HG03571 (cell line): ENCODE data around the gene TTYH2.

Experiments used
- ATAC-seq: cut with Tn5 transposase; IDR thresholded peaks from one replicate; pipeline ENCODE4 v1.9.1; 2021; ENCODE audit not compliant: unreplicated experiment

TTYH2 gene

DNA sequence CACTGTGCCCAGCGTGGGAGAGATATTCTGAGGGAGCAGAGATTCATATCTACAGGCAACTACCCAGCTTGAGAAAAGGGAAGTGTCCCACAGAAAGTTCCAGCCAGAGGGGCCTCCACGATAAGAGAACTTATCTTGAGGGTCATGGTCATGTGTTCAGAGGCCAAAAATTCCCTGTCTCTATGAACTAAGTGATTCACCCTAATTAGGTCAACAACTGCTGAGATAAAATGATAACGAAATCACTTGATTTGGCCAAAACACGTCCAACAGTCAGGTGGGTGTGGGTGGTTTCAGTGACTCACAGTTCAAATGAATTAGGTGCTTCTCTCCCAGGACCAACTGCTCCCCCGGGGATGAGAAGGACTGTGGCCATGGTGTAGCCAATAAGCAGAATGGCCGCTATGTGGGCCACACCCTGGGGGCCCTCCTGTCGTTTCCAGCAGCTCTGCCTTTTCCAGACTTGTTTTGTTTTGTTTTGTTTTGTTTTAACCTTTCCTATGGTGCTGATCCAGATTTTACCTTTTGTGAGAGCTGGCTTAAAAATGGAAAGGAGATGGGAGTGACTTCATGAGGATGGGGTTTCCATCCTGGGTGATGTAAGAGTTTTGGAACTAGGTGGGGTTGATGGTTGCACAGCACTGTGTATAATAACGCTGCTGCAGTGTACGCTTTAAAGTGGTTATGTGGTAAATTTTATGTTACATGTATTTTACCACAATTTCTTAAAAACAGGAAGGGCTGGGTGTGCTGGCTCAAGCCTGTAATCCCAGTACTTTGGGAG is 69.4 kb downstream of the TTYH2 start:
- no peak for ATAC-seq

GRCh38 chr17:74283371-74283673 is 70.0 kb downstream of the TTYH2 start:
- ATAC-seq = no peak

DNA sequence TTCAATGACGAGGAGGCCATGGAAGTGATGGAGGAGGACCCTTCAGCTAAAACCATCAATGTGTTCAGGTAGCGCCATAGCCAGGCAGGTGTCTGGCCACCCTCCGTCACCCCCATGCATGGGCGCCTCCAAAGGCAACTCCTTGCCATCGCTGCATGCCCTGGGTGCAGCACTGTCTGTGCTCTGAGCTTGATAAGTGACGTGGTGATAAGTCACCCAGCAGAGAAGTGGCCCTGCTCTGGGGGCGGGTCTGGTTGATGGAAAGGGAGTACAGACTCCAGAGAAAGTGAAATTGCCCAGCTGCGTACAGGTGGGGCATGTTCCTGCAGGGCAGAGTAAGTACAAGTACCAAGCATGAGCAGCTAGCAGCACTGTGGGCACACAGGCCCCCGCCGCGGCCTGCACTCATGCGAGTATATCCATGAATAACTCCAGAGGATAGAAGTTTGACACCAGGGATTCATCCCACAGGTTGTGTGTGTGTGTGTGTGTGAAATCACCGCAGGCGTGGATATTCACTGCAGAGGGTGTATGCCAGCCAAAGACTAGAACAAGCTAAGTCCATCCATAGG is 73.7 kb downstream of the TTYH2 start:
- no peak for ATAC-seq

GRCh38 chr17:74288785-74289184 is 75.4 kb downstream of the TTYH2 start:
- ATAC-seq = no peak

DNA sequence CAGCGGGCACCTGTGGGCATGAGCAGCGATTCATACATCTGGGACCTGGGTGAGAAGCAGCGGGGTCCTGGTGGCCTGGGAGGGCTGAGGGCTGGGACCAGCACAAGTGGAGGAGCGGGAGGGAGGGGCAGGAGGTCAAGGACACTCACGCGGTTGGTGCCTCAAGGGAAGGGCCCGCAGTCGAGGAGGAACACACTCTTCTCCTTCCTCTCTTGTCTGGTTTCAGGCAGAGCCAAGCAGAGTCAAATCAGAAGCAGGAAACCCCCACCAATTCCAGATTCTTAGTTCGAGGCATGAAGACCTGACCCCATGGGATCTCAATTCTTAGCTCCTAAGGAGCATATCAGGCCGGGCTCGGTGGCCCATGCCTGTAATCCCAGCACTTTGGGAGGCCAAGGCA is 76.3 kb downstream of the TTYH2 start:
- no peak for ATAC-seq

DNA sequence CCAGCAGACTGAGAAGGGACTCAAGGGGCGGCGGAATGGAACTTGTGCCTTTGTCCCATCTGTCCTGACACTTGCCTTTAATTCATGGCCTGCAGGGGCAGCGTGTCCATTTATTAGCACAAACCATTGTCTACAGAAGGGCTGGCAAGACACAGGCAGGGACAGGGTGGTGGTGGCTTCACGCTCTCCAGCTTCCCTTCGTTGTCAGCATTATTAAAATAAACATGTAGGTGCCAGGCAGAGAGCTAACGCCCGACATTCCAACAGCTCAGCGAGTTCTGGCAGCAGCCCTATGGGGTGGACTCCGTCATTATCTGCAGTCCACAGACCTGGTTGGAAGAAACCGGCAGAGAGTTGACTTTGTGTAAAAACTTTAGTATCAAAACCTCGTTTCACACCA is 77.0 kb downstream of the TTYH2 start:
- ATAC-seq = no peak

GRCh38 chr17:74292495-74292894 is 79.1 kb downstream of the TTYH2 start:
- no peak for ATAC-seq

DNA sequence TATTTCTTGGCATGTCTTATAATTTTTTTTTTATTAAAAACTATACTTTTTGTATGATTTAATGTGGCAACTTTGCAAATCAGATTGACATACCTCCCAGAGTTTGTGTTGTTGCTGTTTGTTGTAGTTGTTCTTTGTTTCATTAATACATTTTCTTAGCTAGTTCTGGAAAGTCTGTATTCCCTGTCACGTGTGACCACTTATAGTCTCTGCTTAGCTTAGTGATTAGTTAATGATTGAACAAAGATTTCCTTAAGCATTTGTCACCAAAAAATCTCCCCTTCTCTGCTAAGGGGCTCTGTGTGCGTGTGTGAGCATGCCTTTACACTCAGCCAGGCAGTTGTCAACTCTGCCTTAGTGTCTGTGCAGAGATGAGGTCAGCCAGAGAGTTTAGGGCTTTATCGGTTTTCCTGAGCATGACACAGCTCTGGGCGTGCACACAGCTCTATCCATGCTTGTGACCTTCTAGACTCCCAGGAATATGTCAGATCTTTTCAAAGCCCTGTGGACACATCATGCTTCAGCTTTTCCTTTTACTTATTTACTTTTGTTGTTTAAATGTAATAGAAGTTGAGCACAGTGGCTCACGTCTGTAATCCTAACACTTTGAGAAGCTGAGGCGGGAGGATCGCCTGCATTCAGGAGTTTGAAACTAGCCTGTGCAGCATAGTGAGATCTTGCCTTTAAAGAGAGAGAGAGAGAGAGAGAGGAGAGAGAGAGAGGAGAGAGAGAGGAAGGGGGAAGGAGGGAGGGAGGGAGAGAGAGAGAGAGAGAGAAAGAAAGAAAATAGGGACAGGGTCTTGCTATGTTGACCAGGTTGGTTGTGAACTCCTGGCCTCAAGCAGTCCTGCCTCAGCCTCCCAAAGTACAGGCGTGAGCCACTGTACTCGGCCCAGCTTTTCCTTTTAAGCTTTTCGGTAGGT is 82.5 kb downstream of the TTYH2 start:
- ATAC-seq = no peak

DNA sequence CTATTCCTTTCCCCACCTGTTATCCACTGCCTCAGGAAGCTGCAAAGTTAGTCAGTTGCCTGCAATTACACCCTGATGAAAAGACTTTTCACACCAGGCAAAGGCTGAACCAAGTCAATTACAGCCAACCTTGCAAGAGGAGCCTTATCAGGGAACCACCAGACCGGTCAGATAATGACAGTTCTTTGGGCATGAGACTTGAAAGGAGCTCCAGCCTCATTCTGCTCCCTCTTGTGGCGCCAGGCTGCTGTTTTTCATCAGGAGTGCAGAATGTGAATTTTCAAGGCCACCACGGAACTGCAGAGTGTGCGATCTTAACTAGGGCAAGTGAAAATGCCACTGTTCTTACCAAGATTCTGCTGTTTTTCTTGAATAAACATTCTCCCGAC is 83.2 kb downstream of the TTYH2 start:
- ATAC-seq = no peak

DNA sequence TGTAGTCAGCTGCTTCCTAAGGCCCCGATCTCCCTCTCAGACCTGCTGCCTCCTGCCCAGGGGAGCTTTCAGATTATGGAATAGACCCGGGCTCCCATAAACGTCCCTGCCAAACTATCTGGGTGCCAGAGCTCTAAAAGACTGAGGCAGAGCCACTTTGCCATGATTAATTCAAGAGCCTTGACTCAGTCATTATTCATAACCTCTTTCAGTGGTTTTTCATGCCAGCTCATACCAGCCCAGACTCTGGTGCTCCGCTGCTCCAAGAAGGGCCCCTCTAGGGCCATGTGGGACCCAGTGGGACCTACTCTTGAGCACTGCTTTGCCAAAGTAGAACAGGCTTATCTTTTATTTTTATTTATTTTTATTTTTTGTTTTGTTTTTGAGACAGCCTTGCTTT is 84.6 kb downstream of the TTYH2 start:
- ATAC-seq = no peak

DNA sequence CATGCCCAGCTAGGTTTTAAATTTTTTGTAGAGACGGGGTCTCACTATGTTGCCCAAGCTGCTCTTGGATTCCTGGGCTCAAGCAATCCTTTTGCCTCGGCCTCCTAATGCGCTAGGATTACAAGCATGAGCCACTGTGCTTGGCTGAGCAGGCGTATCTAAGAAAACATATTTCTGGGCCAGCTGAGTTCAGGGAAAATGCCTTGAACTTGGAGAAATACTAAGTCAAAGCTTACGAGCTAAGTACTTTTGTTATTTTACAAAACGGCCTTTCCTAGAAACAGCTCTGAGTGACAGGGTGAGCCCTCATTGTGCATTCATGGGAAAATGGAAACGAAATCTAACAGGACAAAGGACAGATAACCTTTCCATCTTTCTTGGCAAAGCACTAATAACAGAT is 85.4 kb downstream of the TTYH2 start:
- no peak for ATAC-seq

- ATAC-seq = no peak
These were observed 86.0 kb downstream of the TTYH2 start for GRCh38 chr17:74299226-74300009.

- ATAC-seq = no peak
These were observed 89.9 kb downstream of the TTYH2 start for GRCh38 chr17:74303305-74303704.

GRCh38 chr17:74304184-74304583 is 90.8 kb downstream of the TTYH2 start:
- ATAC-seq = no peak

DNA sequence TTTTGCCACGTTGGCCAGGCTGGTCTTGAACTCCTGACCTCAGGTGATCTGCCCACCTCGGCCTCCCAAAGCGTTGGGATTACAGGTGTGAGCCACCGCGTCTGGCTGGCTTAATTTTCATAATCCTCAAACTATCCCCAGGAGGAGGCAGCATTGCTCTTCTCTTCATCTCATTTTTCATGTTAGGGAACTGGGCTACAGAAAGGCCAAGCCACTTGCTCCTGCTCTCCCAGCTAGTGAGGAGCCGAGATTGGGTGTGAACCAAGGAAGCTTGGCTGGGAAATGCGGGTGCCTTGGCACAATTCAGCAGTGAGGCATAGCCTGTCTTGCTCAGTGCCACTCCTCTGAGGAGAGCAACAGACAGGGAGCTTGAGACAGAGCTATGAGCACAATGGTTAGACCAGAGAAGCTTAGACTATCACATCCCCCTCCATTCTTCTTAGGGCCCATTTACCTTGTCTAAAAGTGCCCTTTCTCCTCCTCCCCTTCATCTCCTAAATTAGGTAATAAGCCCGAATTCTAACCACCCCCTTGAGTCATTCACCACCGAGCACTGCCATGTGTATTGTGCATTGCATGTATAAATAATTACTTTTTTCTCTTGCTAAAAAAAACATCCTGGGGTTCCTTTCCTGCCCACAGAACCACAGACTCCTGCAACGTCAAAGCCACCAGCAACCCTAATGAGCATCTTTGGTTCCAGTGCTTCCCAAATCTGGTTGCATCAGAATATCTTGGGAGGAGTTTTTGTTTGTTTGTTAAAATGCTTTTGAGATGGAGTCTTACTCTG is 92.7 kb downstream of the TTYH2 start:
- no peak for ATAC-seq

GRCh38 chr17:74307984-74308773 is 94.8 kb downstream of the TTYH2 start:
- ATAC-seq = no peak

- ATAC-seq = no peak
These were observed 96.5 kb downstream of the TTYH2 start for GRCh38 chr17:74309902-74310301.
